Mesodermal cell (in vitro differentiated cells): ENCODE data around the gene BLOC1S6. TPM values are rescaled to one million over a fixed set of nuclear protein-coding genes. Genes with fewer than 3 reads are reported as not detected.

ENCODE experiments used
- H3K27ac ChIP-seq: 2 replicates; pipeline ENCODE4 v1.7.0; 2013; ENCODE audit warnings: mild to moderate bottlenecking, low read depth, low read length, moderate library complexity; ENCODE audit not compliant: severe bottlenecking
- H3K36me3 ChIP-seq: 2 replicates; pipeline ENCODE4 v1.7.1; 2013; ENCODE audit warnings: mild to moderate bottlenecking, low read length, moderate library complexity; ENCODE audit not compliant: control insufficient read depth, insufficient read depth
- H3K4me1 ChIP-seq: one replicate; pipeline ENCODE4 v1.7.1; 2013; ENCODE audit warnings: mild to moderate bottlenecking, low read length; ENCODE audit not compliant: insufficient read depth, control insufficient read depth, poor library complexity, severe bottlenecking
- H3K4me3 ChIP-seq: 2 replicates; pipeline ENCODE4 v1.7.0; 2013; ENCODE audit warnings: low read length, control low read depth, mild to moderate bottlenecking; ENCODE audit not compliant: insufficient read depth, poor library complexity, severe bottlenecking; ENCODE audit errors: extremely low read depth
- H3K9me3 ChIP-seq: 2 replicates; pipeline ENCODE4 v1.7.1; 2013; ENCODE audit warnings: mild to moderate bottlenecking, low read length, moderate library complexity; ENCODE audit not compliant: control insufficient read depth
- WGBS, 2 experiments: methylation state at CpG; one replicate each; pipeline ENCODE4 v1.1.5; 2013; ENCODE audit warnings: missing lambda C conversion rate in 2 of 2; ENCODE audit not compliant: insufficient coverage in 2 of 2; 5-methylcytosine and 5-hydroxymethylcytosine counted together
- polyA plus RNA-seq, 2 experiments: library from polyadenylated mRNA; stranded (reverse); fragments of 50-300 nt; gene quantifications; one replicate each; pipeline ENCODE4 v1.2.3, GENCODE V29; 2013

Gene BLOC1S6, protein sequence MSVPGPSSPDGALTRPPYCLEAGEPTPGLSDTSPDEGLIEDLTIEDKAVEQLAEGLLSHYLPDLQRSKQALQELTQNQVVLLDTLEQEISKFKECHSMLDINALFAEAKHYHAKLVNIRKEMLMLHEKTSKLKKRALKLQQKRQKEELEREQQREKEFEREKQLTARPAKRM
- 36.9 TPM for polyA plus RNA-seq (2013, experiment 1 of 2)
- 39.1 TPM for polyA plus RNA-seq (2013, experiment 2 of 2)

DNA sequence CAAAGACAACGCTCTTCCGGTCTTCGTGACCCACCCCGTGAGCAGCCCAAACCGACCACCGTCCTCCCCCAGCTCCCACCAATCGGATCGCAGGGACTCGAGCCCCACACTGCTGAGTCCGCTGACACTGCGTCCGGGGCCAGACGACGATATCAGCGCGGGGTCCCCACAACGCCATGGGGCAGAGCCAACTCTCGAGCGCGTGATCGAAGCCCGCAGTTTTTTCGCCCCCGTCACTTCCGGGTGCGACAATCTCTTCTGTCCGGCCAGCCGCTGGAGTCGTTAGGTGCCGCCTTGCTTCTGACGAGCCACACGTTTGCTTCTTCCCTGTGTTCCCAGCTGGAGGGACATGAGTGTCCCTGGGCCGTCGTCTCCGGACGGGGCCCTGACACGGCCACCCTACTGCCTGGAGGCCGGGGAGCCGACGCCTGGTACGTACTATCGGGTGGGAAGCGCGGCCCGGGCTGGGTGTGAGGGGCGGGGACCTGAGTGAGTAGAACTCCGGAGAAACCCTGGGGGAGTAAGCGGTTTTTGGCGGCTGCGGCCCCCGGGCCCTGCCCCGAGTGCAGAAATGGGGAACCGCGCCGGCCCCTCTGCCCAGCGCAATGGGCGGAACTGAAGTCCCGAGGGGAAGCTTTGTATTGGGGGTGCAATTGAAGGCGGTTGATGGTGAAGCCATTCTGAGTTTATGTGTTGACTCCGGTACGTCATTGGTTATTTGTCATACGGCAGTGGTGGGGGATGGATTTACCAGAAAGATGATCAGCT is at the start of gene BLOC1S6:
BLOC1S6 (plus strand) TSS at position 285 of the 768 bp plus-strand sequence; CDS start at position 350, 65 bp downstream.
- 0% methylated on average over 29 to 61 of the region's 62 CpGs for WGBS, 2 experiments
- Histone ChIP-seq H3K4me3 (peak within 1 kb of the TSS; percentile 93), H3K27ac (peak within 1 kb of the TSS; percentile 99), H3K9me3 (no peaks in the 10 kb centered on the region), H3K36me3 (peaks cover 10% of the 10 kb centered on the region), H3K4me1 (peaks cover 16% of the 10 kb centered on the region)

DNA sequence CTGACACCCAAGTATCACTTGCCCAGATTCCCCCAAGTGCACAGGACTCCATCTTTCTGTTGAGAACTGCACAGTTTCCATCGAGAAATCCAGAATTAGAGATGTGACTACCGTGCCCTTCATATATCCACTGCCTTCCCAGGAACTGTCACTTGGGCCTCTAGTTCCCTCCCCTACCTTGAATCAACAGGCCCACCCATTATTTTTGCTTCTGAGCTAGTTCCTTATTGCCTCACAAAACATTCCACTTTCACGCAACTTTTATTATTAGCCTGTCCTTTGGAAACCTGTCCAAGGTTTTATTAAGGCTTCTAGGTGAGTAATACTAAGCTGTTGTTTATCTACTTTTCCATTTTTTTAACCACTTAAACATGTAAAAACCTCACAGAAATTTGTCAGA is 47.5 kb upstream of the BLOC1S6 start:
- Histone ChIP-seq H3K9me3 (no peaks in the 10 kb centered on the region), H3K36me3 (no peaks in the 10 kb centered on the region), H3K4me3 (no peak overlapping the region), H3K4me1 (no peaks in the 10 kb centered on the region), H3K27ac (no peak overlapping the region)
- 95% methylated on average over 2 of the region's 3 CpGs for WGBS, 2 experiments

DNA sequence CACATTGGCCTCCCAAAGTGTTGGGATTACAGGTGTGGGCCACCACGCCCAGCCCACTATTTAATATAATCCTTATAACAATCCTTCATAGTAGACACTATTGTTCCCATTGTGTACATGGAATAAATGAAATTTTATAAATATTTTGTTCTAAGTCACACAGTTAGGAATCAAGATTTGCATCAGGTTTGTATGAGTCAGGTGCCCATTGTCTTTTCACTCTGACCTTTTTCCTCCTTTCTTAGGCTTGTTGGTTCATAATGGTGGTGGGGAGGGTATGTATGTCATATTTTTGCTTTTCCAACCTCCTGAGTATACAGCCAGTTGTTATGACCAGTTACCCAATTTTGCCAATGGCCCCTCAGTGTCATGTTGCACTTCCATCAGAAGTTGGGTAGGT is 46.6 kb upstream of the BLOC1S6 start:
- Histone ChIP-seq H3K27ac (no peak overlapping the region), H3K4me1 (no peaks in the 10 kb centered on the region), H3K4me3 (no peak overlapping the region), H3K36me3 (no peaks in the 10 kb centered on the region), H3K9me3 (no peaks in the 10 kb centered on the region)
- no CpG with 5 or more reads among the region's 1 CpG for WGBS, 2 experiments

DNA sequence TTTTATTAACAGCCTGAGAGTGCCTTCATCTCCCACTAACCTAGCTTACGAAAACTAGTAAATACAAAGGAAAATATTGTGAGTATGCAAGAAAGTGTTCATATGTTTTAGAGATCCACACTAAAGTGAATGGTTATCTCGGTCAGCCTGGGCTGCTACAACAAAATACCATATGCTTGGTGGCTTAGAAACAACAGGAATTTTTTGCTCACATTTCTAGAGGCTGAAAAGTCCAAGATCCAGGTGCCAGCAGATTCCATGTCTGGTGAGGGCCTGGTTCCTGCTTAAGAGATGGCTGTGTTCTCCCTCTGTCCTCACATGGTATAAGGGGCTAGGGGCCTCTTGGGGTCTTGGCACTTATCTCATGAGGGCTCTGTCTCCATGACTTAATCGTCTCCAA is 44.1 kb upstream of the BLOC1S6 start:
- H3K4me3 ChIP-seq, result no peak overlapping the region
- no peaks in the 10 kb centered on the region for H3K4me1 ChIP-seq
- WGBS, 2 experiments, result 100% methylated on average over 1 of the region's 3 CpGs

DNA sequence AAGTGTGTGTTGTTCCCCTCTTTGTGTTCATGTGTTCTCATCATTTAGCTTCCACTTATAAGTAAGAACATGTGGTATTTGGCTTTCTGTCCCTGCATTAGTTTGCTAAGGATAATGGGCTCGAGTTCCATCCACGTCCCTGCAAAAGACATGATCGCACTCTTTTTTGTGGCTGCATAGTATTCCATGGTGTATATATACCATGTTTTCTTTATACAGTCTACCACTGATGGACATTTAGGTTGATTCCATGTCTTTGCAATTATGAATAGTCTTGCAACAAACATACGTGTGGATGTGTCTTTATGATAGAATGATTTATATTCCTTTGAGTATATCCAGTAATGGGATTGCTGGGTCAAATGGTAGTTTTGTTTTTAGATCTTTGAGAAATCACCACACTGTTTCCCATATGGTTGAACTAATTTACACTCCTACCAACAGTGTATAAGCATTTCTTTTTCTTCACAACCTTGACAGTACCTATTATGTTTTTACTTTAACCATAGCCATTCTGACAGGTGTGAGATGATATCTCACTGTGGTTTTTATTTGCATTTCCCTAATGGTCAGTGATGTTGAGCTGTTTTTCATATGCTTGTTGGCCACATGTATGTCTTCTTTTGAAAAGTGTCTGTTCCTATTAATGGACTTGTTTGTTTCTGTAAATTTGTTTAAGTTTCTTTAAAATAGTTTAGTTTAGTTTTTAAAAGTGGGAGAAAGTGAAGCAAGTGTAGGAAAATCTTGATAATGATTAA is 42.7 kb upstream of the BLOC1S6 start:
- Histone ChIP-seq H3K9me3 (no peaks in the 10 kb centered on the region), H3K4me1 (no peaks in the 10 kb centered on the region), H3K27ac (no peak overlapping the region), H3K36me3 (no peaks in the 10 kb centered on the region), H3K4me3 (no peak overlapping the region)
- WGBS, 2 experiments, result 81% methylated on average over 4 of the region's 4 CpGs; no CpG with 5 or more reads in 1 of the 2 experiments

More for the DNA sequence above, 44.1 kb upstream of the BLOC1S6 start:
- H3K36me3 ChIP-seq, result no peaks in the 10 kb centered on the region
- no peaks in the 10 kb centered on the region for H3K9me3 ChIP-seq
- H3K27ac ChIP-seq, result no peak overlapping the region

DNA sequence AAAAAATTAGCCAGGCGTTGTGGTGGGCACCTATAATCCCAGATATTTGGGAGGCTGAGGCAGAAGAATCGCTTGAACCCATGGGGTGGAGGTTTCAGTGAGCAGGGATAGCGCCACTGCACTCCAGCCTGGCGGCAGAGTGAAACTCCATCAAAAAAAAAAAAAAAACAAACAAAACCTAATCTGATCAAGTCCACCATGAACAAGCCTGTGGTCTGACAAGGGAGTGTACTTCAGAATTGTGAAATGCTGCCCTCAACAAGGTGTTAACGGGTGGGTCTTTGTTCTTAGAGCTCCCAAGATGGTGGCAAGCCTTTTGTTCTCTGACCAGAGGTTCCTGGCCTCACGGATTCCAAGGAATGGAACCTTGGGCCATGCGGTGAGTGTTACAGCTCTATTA is 40.4 kb upstream of the BLOC1S6 start:
- Histone ChIP-seq H3K4me3 (no peak overlapping the region), H3K4me1 (no peaks in the 10 kb centered on the region), H3K9me3 (no peaks in the 10 kb centered on the region), H3K36me3 (no peaks in the 10 kb centered on the region), H3K27ac (no peak overlapping the region)
- WGBS, 2 experiments, result 81 to 82% methylated on average over 4 of the region's 7 CpGs

DNA sequence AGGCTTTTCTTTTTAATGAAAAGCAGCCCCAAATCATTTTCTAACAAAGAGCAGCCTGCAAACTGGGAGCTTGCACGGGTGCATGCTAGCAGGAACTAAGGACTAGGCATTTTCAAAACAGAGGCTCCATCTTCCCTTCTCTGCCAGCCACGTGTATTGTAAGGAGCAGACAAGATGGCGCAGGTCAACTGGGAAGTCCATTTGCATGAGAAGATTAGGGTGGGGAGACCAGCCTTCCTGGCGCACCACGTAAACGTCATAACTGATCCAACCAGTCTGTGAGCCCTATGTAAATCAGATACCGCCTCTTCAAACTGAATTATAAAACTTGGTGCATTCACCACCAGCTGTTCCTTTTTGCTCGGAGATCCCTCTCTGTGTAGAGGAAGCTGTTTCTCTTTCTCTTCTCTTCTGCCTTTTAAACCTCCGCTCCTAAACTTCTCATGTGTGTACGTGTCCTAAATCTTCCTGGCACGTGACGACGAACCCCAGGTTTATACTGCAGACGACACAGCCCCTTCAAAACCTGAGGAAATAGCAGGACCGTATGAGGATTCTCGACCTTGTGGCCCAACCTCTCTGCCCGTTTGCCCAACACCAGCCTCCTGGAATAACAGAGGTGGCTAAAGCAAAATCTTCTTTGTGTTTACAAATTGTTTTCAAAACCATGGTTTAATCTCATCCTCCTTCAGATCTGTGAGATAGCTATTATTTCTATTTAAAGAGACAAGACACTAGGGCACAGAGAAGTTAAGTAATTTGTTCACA is 38.2 kb upstream of the BLOC1S6 start:
- H3K4me1 ChIP-seq, result no peaks in the 10 kb centered on the region
- WGBS, 2 experiments, result 89 to 91% methylated on average over 12 to 13 of the region's 17 CpGs
- no peak overlapping the region for H3K4me3 ChIP-seq
- H3K36me3 ChIP-seq, result no peaks in the 10 kb centered on the region
- no peaks in the 10 kb centered on the region for H3K9me3 ChIP-seq
- H3K27ac ChIP-seq, result no peak overlapping the region

DNA sequence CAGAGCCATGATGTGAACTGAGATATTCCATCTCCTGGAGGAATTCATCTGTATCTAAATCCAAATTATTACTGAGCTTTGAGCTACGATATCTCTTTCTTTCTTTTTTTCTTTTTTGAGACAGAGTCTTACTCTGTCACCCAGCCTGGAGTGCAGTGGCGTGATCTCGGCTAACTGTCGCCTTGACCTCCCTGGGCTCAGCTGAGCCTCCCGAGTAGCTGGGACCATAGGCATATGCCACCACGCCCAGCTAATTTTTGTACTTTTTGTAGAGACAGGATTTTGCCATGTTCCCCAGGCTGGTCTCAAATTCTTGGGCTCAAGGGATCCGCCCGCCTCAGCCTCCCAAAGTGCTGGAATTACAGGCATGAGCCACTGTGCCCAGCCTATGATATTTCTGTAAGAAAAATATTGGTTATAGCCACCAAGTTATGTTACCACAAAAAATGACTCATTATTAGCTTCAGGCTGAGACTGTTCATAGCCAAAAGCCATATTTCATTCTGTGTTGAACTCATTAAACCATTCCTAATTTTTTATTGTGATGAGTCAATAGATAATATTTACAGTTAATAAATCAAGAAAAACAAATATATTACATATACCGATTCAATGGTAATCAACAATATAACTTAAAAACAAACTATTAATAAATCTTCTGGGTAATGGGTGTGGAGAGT is 37.5 kb upstream of the BLOC1S6 start:
- no peaks in the 10 kb centered on the region for H3K9me3 ChIP-seq
- H3K36me3 ChIP-seq, result no peaks in the 10 kb centered on the region
- H3K27ac ChIP-seq, result no peak overlapping the region
- no peak overlapping the region for H3K4me3 ChIP-seq
- H3K4me1 ChIP-seq, result no peaks in the 10 kb centered on the region
- WGBS, 2 experiments, result 89 to 98% methylated on average over 6 to 8 of the region's 9 CpGs

DNA sequence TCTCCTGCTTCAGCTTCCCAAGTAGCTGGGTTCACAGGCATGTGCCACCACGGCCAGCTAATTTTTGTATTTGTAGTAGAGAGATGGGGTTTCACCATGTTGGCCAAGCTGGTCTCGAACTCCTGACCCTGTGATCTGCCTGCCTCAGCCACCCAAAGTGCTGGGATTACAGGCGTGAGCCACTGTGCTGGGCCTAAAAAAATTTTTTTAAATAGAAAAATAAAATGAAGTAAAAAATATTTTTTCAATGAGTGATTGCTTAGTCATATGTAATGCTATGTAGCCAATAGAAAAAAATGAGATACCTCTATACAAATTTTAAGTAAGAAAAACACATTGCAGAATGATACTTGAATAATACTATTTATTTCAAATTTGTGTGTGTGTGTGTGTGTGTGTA is 36.7 kb upstream of the BLOC1S6 start:
- Histone ChIP-seq H3K27ac (no peak overlapping the region), H3K36me3 (no peaks in the 10 kb centered on the region), H3K4me1 (no peaks in the 10 kb centered on the region), H3K9me3 (no peaks in the 10 kb centered on the region), H3K4me3 (no peak overlapping the region)
- WGBS, 2 experiments, result 86% methylated on average over 2 of the region's 3 CpGs; no CpG with 5 or more reads in 1 of the 2 experiments

DNA sequence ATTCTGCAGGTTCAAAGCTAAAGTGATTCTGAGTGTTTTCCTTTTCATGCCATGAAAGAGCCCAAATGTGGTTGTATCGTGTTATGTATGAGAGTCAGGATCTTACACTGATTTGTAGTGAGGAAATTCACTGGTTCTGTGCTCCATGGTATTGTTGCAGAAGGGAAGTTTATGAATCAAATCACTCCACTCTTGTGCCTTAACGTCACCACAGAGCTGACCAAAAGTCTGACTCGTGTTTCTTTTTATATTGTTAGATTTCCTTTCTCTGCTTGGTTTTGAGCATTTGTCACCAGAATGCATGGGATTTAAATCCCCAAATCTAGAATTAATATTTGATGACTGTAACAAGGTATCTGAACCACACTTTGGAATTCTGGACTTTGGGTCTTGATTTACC is 35.5 kb upstream of the BLOC1S6 start:
- Histone ChIP-seq H3K9me3 (no peaks in the 10 kb centered on the region), H3K4me3 (no peak overlapping the region), H3K27ac (no peak overlapping the region), H3K4me1 (no peaks in the 10 kb centered on the region), H3K36me3 (no peaks in the 10 kb centered on the region)
- WGBS, 2 experiments, result 60 to 90% methylated on average over 1 to 3 of the region's 3 CpGs
